RCC 7860 (cell line): ENCODE measurements around the gene EPN2.

Experiments used
- DNase-seq: peaks from one replicate; pipeline ENCODE4 v3.0.0-alpha.2; 2015; ENCODE audit warnings: low spot score
- FAIRE-seq: peaks from 2 replicates; lab custom pipeline; 2012; peaks lifted over from hg19 to GRCh38; lab: Jason Lieb, UNC

EPN2 gene

GRCh38 chr17:19376811-19377210, 139.6 kb downstream of the EPN2 start:
- no peak for DNase-seq
- no peak for FAIRE-seq

- FAIRE-seq (peak; percentile 83), DNase-seq (peak; percentile 96)
Observed at GRCh38 chr17:19377602-19378415, 140.6 kb downstream of the EPN2 start.

DNA sequence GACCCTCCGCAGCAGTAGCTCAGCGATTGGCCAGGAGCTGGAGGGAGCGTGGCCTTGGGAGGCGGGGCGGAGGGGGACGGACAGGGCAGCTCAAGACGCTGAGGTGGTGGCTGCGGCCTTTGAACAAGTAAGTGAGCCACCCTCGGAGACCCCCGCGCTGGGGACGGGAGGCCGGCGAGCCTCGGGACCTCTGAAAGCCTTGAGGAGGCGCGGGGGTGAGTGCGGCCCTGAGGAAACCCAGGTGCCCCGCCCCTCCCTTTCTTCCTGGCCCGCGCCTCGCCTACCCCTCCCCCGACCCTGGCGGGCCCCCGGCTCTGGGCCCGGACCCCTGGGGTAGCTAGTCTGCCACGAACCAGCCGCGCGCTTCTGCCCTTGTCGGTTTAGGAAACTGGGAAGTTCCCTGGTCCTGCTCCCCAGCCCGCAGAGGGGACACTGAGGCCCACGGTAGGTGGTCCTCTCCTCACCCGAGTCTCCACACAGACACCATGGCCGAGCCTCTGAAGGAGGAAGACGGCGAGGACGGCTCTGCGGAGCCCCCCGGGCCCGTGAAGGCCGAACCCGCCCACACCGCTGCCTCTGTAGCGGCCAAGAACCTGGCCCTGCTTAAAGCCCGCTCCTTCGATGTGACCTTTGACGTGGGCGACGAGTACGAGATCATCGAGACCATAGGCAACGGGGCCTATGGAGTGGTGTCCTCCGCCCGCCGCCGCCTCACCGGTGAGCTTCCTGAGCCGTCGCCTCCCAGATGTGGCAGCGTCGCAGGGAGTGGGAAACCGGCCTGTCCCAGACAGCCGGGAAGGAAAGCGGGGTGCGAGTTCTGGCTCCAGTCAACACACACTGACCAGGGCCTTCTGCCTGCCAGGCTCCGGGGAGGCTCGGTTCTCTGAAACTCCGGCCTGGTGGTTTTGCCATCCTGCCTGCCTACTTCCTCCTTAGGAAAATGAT, 141.5 kb downstream of the EPN2 start, which contains the start of gene MAPK7:
TSS of gene MAPK7 (plus strand) at position 83 of the 945 bp plus-strand sequence. CDS start at position 486, 403 bp downstream.
- no peak for FAIRE-seq
- no peak for DNase-seq

DNA sequence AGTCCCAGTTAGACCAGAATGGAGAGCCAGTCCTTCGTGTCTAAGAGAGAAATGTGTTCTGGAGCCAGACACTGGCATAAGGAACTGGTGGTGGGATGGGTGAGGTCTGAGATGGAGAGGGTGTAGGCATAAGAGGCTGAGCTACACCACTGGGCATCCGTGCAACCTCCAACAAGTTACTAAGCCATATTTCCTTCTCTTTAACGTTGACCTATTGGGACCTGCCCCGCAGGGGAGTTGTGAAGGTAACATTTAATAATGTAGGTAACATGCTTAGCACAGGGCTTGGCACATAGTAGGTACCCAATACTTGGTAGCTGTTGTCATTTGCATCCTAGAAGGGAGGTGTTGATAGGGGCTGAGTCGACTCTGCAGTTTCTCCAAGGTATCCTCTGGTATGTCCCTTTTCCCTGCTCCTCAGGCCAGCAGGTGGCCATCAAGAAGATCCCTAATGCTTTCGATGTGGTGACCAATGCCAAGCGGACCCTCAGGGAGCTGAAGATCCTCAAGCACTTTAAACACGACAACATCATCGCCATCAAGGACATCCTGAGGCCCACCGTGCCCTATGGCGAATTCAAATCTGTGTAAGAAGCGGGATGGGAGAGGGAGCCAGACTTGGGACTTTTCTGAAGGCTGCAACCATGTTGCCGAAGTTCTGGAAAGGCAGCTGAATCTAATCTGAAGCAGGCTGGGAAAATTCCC, 142.3 kb downstream of the EPN2 start:
- FAIRE-seq, result no peak
- DNase-seq, result no peak

DNA sequence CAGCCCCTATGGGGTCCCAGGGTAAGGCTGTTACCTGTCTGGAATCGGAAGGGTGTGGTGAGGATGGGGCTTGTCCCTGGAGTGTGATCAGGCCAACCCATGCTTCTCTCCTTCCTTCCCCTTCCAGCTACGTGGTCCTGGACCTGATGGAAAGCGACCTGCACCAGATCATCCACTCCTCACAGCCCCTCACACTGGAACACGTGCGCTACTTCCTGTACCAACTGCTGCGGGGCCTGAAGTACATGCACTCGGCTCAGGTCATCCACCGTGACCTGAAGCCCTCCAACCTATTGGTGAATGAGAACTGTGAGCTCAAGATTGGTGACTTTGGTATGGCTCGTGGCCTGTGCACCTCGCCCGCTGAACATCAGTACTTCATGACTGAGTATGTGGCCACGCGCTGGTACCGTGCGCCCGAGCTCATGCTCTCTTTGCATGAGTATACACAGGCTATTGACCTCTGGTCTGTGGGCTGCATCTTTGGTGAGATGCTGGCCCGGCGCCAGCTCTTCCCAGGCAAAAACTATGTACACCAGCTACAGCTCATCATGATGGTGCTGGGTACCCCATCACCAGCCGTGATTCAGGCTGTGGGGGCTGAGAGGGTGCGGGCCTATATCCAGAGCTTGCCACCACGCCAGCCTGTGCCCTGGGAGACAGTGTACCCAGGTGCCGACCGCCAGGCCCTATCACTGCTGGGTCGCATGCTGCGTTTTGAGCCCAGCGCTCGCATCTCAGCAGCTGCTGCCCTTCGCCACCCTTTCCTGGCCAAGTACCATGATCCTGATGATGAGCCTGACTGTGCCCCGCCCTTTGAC, 143.5 kb downstream of the EPN2 start:
- FAIRE-seq (no peak), DNase-seq (no peak)

- FAIRE-seq (no peak), DNase-seq (no peak)
Observed at GRCh38 chr17:19381361-19381740, 144.2 kb downstream of the EPN2 start.

DNA sequence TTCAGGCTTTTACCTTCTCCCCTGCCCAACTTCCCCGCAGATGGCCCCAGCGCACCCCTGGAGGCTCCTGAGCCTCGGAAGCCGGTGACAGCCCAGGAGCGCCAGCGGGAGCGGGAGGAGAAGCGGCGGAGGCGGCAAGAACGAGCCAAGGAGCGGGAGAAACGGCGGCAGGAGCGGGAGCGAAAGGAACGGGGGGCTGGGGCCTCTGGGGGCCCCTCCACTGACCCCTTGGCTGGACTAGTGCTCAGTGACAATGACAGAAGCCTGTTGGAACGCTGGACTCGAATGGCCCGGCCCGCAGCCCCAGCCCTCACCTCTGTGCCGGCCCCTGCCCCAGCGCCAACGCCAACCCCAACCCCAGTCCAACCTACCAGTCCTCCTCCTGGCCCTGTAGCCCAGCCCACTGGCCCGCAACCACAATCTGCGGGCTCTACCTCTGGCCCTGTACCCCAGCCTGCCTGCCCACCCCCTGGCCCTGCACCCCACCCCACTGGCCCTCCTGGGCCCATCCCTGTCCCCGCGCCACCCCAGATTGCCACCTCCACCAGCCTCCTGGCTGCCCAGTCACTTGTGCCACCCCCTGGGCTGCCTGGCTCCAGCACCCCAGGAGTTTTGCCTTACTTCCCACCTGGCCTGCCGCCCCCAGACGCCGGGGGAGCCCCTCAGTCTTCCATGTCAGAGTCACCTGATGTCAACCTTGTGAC, 144.7 kb downstream of the EPN2 start:
- DNase-seq, result no peak
- FAIRE-seq, result no peak

GRCh38 chr17:19382531-19383444, 145.6 kb downstream of the EPN2 start:
- DNase-seq (no peak), FAIRE-seq (no peak)

- FAIRE-seq (no peak), DNase-seq (no peak)
Observed at GRCh38 chr17:19383681-19384470, 146.7 kb downstream of the EPN2 start.

GRCh38 chr17:19384723-19385391, 147.7 kb downstream of the EPN2 start:
- DNase-seq (no peak), FAIRE-seq (no peak)

DNA sequence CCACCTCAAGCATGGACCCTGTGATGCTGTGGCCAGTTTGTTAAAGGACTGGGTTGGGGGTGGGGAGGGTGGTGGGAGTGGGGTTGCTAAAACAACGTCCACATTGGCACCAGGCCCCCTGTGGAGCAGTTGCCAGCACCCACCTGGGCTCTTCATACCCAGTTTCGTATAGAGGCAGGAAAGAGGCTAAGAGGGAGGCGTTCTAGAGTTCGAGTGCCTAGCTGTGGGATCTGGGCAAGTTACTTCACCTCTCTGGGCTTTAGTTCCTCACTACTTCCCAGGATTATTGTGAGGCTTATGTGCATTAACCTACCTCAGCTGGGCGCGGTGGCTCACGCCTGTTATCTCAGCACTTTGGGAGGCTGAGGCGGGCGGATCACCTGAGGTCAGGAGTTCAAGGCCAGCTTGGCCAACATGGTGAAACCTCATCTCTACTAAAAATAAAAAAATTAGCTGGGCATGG, 148.4 kb downstream of the EPN2 start:
- DNase-seq, result no peak
- FAIRE-seq, result no peak
